Skeletal muscle tissue (tissue), 4 donors: Measurements from ENCODE around the gene RIMBP2. TPM values are rescaled to one million over a fixed set of nuclear protein-coding genes. Genes with fewer than 3 reads are reported as not detected.

ENCODE experiments used
- H3K27ac ChIP-seq: one replicate; pipeline ENCODE4 v1.7.0; 2013; ENCODE audit warnings: mild to moderate bottlenecking, low read depth, low read length, inconsistent platforms
- H3K27me3 ChIP-seq, 3 donors: one replicate each; pipeline ENCODE4 v1.7.0; 2013; ENCODE audit warnings: low read length in 3 of 3; ENCODE audit not compliant: control insufficient read depth in 3 of 3, insufficient read depth in 3 of 3
- H3K36me3 ChIP-seq, 3 donors: one replicate each; pipeline ENCODE4 v1.7.0; 2013; ENCODE audit warnings: low read length in 3 of 3; ENCODE audit not compliant: control insufficient read depth in 3 of 3, insufficient read depth in 3 of 3
- H3K4me1 ChIP-seq, 3 donors: one replicate each; pipeline ENCODE4 v1.7.0; 2013; ENCODE audit warnings: low read length in 3 of 3, mild to moderate bottlenecking in 3 of 3; ENCODE audit not compliant: control insufficient read depth in 3 of 3, insufficient read depth in 3 of 3
- H3K4me3 ChIP-seq, 3 donors: one replicate each; pipeline ENCODE4 v1.7.0; 2013; ENCODE audit warnings: low read length in 3 of 3
- H3K9ac ChIP-seq, 3 donors: one replicate each; pipeline ENCODE4 v1.7.0; 2013; ENCODE audit warnings: low read length in 3 of 3, mild to moderate bottlenecking in 3 of 3, moderate library complexity in 2 of 3, low read depth in 1 of 3
- H3K9me3 ChIP-seq, 3 donors: one replicate each; pipeline ENCODE4 v1.7.0; 2013; ENCODE audit warnings: low read length in 3 of 3; ENCODE audit not compliant: control insufficient read depth in 3 of 3
- total RNA-seq: library from RNA; depleted of rRNA; stranded (reverse); fragments of >200 nt; gene quantifications from one replicate; pipeline ENCODE4 v1.2.3, GENCODE V29; 2014
- donor health status: Osteomylitis.

The RIMBP2 gene
- total RNA-seq, 1 donor from 2014 or later: 2.6 TPM

DNA sequence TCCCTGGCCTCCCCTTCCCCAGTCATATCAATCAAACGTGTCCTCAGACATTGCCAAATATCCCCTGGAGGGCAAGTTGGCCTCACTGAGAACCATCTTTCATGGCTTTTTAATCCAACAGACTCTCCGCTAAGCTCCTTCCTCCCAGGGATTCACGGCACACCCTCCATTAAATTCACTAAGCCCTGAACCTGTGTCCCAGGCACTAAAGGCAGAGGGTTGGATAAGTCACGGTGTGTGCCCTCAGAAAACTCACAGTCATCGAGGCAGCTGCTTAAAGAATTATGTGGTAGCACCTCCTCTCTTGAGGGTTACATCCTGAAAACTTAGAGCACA is 211.3 kb downstream of the RIMBP2 start:
- H3K36me3 ChIP-seq: no peaks in the 10 kb centered on the region
- no peak overlapping the region for H3K4me3 ChIP-seq
- H3K9ac ChIP-seq: no peak overlapping the region
- H3K9me3 ChIP-seq: no peaks in the 10 kb centered on the region
- peaks cover 0 to 22% (median 0%) of the 10 kb centered on the region in 3 donors for H3K27me3 ChIP-seq
- no peaks in the 10 kb centered on the region for H3K4me1 ChIP-seq
- H3K27ac ChIP-seq: no peak overlapping the region

DNA sequence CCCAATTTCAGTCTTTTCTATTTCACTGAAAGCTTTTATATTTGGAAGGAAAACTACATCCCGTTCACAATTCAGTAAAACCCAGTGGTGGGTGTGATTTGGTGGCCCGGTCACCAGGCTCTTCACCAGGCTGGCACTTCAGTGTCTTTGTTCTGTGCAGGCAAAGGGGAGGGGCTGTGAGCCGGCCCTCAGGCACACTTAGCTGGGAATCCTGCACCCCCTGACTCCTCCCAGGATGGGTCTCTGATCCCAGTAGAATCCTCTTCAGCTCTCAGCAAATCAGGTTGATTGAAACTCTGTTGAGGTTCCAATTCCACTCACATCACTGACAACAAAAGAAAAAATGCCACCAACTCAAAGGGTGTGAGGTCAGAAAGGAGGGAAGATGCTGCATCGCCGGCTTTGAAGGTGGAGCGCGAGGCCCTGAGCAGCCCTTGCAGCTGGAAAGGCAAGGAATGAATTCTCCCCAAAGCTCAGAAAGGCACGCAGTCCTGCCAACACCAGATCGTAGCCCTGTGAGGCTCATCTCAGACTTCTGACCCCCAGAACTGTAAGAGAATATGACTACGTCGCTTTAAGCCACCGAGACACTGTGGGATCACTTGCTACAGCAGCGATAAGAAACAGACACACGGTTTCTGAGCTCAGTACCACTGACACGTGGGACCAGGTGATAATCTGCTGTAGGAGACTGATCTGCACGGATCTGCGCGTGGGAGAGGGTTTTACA is 211.8 kb downstream of the RIMBP2 start:
- Histone ChIP-seq H3K27me3 (peaks cover 0 to 17% (median 0%) of the 10 kb centered on the region in 3 donors), H3K4me3 (no peak overlapping the region), H3K9ac (no peak overlapping the region), H3K36me3 (no peaks in the 10 kb centered on the region), H3K4me1 (no peaks in the 10 kb centered on the region), H3K27ac (no peak overlapping the region), H3K9me3 (no peaks in the 10 kb centered on the region)

- H3K4me1 ChIP-seq: no peaks in the 10 kb centered on the region
- H3K36me3 ChIP-seq: no peaks in the 10 kb centered on the region
- no peak overlapping the region for H3K27ac ChIP-seq
- H3K9ac ChIP-seq: no peak overlapping the region
- no peaks in the 10 kb centered on the region for H3K9me3 ChIP-seq
- peaks cover 0 to 14% (median 0%) of the 10 kb centered on the region in 3 donors for H3K27me3 ChIP-seq
- no peak overlapping the region for H3K4me3 ChIP-seq
Observed at GRCh38 chr12:130501821-130502220, 214.3 kb downstream of the RIMBP2 start.

- H3K4me3 ChIP-seq: no peak overlapping the region
- H3K27ac ChIP-seq: no peak overlapping the region
- no peaks in the 10 kb centered on the region for H3K4me1 ChIP-seq
- no peaks in the 10 kb centered on the region for H3K9me3 ChIP-seq
- H3K9ac ChIP-seq: no peak overlapping the region
- H3K36me3 ChIP-seq: no peaks in the 10 kb centered on the region
- peaks cover 0 to 9% (median 0%) of the 10 kb centered on the region in 3 donors for H3K27me3 ChIP-seq
Observed at GRCh38 chr12:130500835-130501330, 215.2 kb downstream of the RIMBP2 start.

GRCh38 chr12:130499474-130499873 is 216.6 kb downstream of the RIMBP2 start:
- Histone ChIP-seq H3K36me3 (no peaks in the 10 kb centered on the region), H3K9me3 (no peaks in the 10 kb centered on the region), H3K27ac (no peak overlapping the region), H3K9ac (no peak overlapping the region), H3K4me1 (no peaks in the 10 kb centered on the region), H3K4me3 (no peak overlapping the region), H3K27me3 (peaks cover 0 to 9% (median 0%) of the 10 kb centered on the region in 3 donors)

GRCh38 chr12:130498589-130499385 is 217.3 kb downstream of the RIMBP2 start:
- Histone ChIP-seq H3K4me1 (no peaks in the 10 kb centered on the region), H3K27me3 (peaks cover 0 to 9% (median 0%) of the 10 kb centered on the region in 3 donors), H3K4me3 (no peak overlapping the region), H3K27ac (no peak overlapping the region), H3K9ac (no peak overlapping the region), H3K36me3 (no peaks in the 10 kb centered on the region), H3K9me3 (no peaks in the 10 kb centered on the region)

DNA sequence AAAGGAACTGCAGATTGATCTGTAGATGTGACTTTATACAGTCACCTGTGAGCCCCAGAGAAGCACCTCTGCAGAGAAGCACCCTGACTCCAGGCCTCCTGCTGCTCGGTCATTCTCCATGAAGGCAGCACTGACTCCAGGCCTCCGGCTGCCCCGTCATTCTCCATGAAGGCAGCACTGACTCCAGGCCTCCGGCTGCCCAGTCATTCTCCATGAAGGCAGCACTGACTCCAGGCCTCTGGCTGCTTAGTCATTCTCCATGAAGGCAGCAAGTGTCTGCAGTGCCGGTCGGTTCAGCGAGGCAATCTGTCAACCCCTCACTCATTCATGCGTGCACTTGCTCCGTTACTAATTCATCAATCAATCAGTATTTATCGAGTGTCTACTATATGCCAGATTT is 218.1 kb downstream of the RIMBP2 start:
- H3K27ac ChIP-seq: no peak overlapping the region
- no peaks in the 10 kb centered on the region for H3K4me1 ChIP-seq
- no peak overlapping the region for H3K9ac ChIP-seq
- H3K9me3 ChIP-seq: no peaks in the 10 kb centered on the region
- H3K36me3 ChIP-seq: no peaks in the 10 kb centered on the region
- no peak overlapping the region for H3K4me3 ChIP-seq
- H3K27me3 ChIP-seq: peaks cover 0 to 3% (median 0%) of the 10 kb centered on the region in 3 donors

DNA sequence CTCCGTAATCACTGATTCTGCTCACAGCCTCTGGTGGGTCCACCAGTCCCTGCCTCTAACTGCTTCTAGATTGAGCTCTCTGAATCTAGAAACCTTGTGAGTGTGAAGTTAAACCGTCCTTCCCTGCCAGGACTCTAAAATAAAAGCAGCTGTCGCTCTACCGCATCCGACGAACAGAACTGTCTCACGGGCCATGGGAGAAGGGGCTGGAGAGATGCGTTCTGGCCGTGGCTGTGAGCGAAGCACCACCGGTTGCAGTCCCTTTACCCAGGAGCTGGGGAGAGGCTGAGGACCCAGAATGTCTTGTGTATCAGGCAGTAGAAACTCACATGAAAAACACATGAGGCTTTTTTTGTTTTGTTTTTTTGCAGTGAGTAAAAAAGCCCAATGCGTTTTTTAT is 218.8 kb downstream of the RIMBP2 start:
- no peaks in the 10 kb centered on the region for H3K9me3 ChIP-seq
- H3K4me1 ChIP-seq: no peaks in the 10 kb centered on the region
- no peak overlapping the region for H3K9ac ChIP-seq
- no peaks in the 10 kb centered on the region for H3K36me3 ChIP-seq
- H3K27ac ChIP-seq: no peak overlapping the region
- no peak overlapping the region for H3K4me3 ChIP-seq
- H3K27me3 ChIP-seq: no peaks in the 10 kb centered on the region

- no peak overlapping the region for H3K4me3 ChIP-seq
Observed at GRCh38 chr12:130496516-130497120, 219.5 kb downstream of the RIMBP2 start.

GRCh38 chr12:130495156-130495555 is 220.9 kb downstream of the RIMBP2 start:
- peaks cover 6 to 12% (median 9%) of the 10 kb centered on the region in 3 donors for H3K4me1 ChIP-seq
- H3K4me3 ChIP-seq: no peak overlapping the region
- no peaks in the 10 kb centered on the region for H3K27me3 ChIP-seq
- H3K9ac ChIP-seq: no peak overlapping the region
- H3K27ac ChIP-seq: no peak overlapping the region
- no peaks in the 10 kb centered on the region for H3K36me3 ChIP-seq
- H3K9me3 ChIP-seq: no peaks in the 10 kb centered on the region

More at GRCh38 chr12:130496516-130497120, 219.5 kb downstream of the RIMBP2 start:
- Histone ChIP-seq H3K36me3 (no peaks in the 10 kb centered on the region), H3K27ac (no peak overlapping the region), H3K9me3 (no peaks in the 10 kb centered on the region), H3K27me3 (no peaks in the 10 kb centered on the region), H3K4me1 (peaks cover 0 to 5% (median under 1%) of the 10 kb centered on the region in 3 donors), H3K9ac (no peak overlapping the region)
